Fibroblast of pulmonary artery (primary cell): ENCODE measurements around the gene EPN1.

Source experiments
- DNase-seq: peaks from one replicate; pipeline ENCODE4 v3.0.0-alpha.2; 2010; ENCODE audit warnings: low read depth
- H3K4me3 ChIP-seq: replicated peaks from 2 replicates; pipeline ENCODE4 v1.5.1; 2011; ENCODE audit warnings: low read depth, mild to moderate bottlenecking, control low read depth, low read length, moderate library complexity
- CTCF ChIP-seq: IDR thresholded peaks from 2 replicates; pipeline ENCODE4 v1.5.1; 2011; ENCODE audit warnings: mild to moderate bottlenecking, control low read depth, low read length, inconsistent platforms; ENCODE audit errors: missing control alignments

EPN1 gene

GRCh38 chr19:55636723-55637122, 38.3 kb upstream of the EPN1 start:
- DNase-seq, result no peak
- H3K4me3 ChIP-seq, result no peak overlapping the region
- no peak for TF ChIP-seq CTCF

GRCh38 chr19:55637534-55637933, 37.5 kb upstream of the EPN1 start:
- no peak for DNase-seq
- H3K4me3 ChIP-seq, result no peak overlapping the region
- no peak for TF ChIP-seq CTCF

GRCh38 chr19:55638864-55639359, 36.1 kb upstream of the EPN1 start:
- TF ChIP-seq CTCF, result peak; percentile 43
- DNase-seq, result peak; percentile 49

GRCh38 chr19:55640043-55640576, 34.9 kb upstream of the EPN1 start:
- peak; percentile 78 for DNase-seq
- TF ChIP-seq CTCF, result peak; percentile 37
- H3K4me3 ChIP-seq, result peak overlapping the region; percentile 88

More at GRCh38 chr19:55638864-55639359, 36.1 kb upstream of the EPN1 start:
- H3K4me3 ChIP-seq, result no peak overlapping the region

- peak within 1 kb of the TSS; percentile 88 for H3K4me3 ChIP-seq
- no peak for TF ChIP-seq CTCF
- peak; percentile 86 for DNase-seq
Measured at GRCh38 chr19:55640577-55641425, 34.2 kb upstream of the EPN1 start, which contains the start of gene ZNF580. TSS of gene ZNF580 (plus strand) at chr19:55641002. CDS start at chr19:55642509, 1,507 bp downstream.

GRCh38 chr19:55641426-55642152, 33.4 kb upstream of the EPN1 start:
- H3K4me3 ChIP-seq, result peak overlapping the region; percentile 88
- peak; percentile 36 for DNase-seq
- no peak for TF ChIP-seq CTCF
